Cerebellar cortex (tissue), 1 donor: ENCODE results near the gene PRRT4.

Source experiments
- DNase-seq: peaks from one replicate; pipeline ENCODE4 v3.0.0-alpha.2; 2015; ENCODE audit warnings: low spot score

The PRRT4 gene

GRCh38 chr7:128394904-128395496 lies 33.5 kb upstream of the PRRT4 start:
- DNase-seq = no peak

GRCh38 chr7:128393526-128394330 lies 32.2 kb upstream of the PRRT4 start:
- DNase-seq = no peak

GRCh38 chr7:128392446-128393327 lies 31.2 kb upstream of the PRRT4 start:
- no peak for DNase-seq

- no peak for DNase-seq
Measured at GRCh38 chr7:128391805-128392204, 30.3 kb upstream of the PRRT4 start.

- DNase-seq = no peak
Measured at GRCh38 chr7:128390871-128391565, 29.5 kb upstream of the PRRT4 start.

- DNase-seq = no peak
Measured at GRCh38 chr7:128389618-128390329, 28.3 kb upstream of the PRRT4 start.

- no peak for DNase-seq
Measured at GRCh38 chr7:128389085-128389617, 27.7 kb upstream of the PRRT4 start.

- DNase-seq = no peak
Measured at GRCh38 chr7:128388145-128388485, 26.6 kb upstream of the PRRT4 start.

GRCh38 chr7:128387216-128388144 lies 26.0 kb upstream of the PRRT4 start:
- peak; percentile 95 for DNase-seq

GRCh38 chr7:128385988-128386925 lies 24.8 kb upstream of the PRRT4 start:
- DNase-seq = no peak

- DNase-seq = no peak
Measured at GRCh38 chr7:128384726-128385125, 23.2 kb upstream of the PRRT4 start.

- no peak for DNase-seq
Measured at GRCh38 chr7:128383776-128384175, 22.3 kb upstream of the PRRT4 start.

GRCh38 chr7:128381161-128381821 lies 19.8 kb upstream of the PRRT4 start:
- DNase-seq = peak; percentile 31

- DNase-seq = no peak
Measured at GRCh38 chr7:128380483-128381106, 19.1 kb upstream of the PRRT4 start.

- no peak for DNase-seq
Measured at GRCh38 chr7:128379900-128380479, 18.5 kb upstream of the PRRT4 start.

GRCh38 chr7:128378637-128379036 lies 17.1 kb upstream of the PRRT4 start:
- no peak for DNase-seq

- DNase-seq = no peak
Measured at GRCh38 chr7:128376077-128376476, 14.6 kb upstream of the PRRT4 start.

- no peak for DNase-seq
Measured at GRCh38 chr7:128374041-128374440, 12.6 kb upstream of the PRRT4 start.
